ENCODE results near the gene ZNRF1. TPM values are rescaled to one million over a fixed set of nuclear protein-coding genes. Genes with fewer than 3 reads are reported as not detected.

ZNRF1 gene
- total and polyA plus RNA-seq, 10 of the 15 experiments (the other 5 are each of a cell fraction or from before 2014, with no cell fraction given) = 5.8 to 25.9 (median 14.3) TPM

DNA sequence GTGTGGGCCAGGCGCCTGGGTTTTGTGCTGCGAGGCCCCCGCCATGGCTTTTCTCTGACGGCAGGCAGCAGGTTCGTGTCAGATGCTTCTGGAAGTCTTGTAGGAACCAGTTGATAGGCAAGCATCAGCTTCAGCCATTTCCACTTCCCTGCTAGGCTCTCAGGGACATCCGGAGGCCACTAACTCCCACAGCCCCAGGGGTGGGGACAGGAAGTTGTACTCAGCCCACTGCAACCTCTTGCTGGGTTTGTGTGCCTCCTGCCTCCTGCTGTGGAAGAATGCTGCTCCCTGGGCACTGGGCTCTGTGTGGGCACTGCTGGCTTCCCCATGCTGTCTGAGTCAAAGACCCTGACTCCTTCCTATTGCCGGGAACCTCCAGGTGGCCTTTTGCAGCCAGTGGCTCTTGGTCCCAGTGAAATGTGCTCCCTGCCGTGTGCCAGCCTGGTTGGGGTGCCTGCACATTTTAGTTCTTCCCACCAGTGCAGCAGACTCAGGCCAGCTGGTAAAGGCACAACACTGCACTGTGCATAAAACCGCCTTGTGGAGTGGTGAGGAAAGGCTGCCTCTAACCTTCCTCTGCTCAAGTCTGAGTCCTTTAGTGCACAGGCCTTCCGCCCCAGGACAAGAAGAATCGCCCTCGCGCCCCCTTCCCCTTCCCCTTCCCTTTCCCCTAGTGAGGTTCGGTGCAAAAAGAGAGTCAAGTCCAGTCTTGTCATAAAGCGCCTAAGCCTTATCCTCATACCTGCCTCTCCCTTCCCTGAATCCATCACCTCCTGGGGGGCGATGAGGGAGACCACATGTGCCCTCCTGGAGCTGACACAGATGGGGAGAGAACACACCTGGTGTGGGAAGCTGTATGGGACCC is 101.1 kb downstream of the ZNRF1 start:
- 0 out of 2 replicates have a peak overlapping the region, but pooled peaks have one; percentile 39 for H3K27ac ChIP-seq (ENCODE audit: control insufficient read depth, insufficient read depth)
- RAD21 ChIA-PET (ENCODE audit: unreplicated experiment) = interaction anchor here (0.7 kb wide), 1 partner anchor 131 kb away, joined by 4 read pairs; no protein-coding TSS in a partner anchor
- H2AFZ ChIP-seq (ENCODE audit: control insufficient read depth, low read depth, low read length) = peak overlapping the region; percentile 18; the same call in 1 of the 2 replicates
- no peak for FAIRE-seq
- in situ Hi-C loops (cut with MboI) (loop anchor here (10.0 kb wide), 1 partner anchor 55 kb away; no protein-coding TSS in a partner anchor), intact Hi-C loops (cut with micrococcal nuclease; ENCODE audit: unreplicated experiment) (no loop called here)
- no peak overlapping the region for H3K9ac ChIP-seq (ENCODE audit: control insufficient read depth, insufficient read depth, low read length)
- H3K79me2 ChIP-seq (ENCODE audit: control insufficient read depth, insufficient read depth, low read length) = no peaks in the 10 kb centered on the region; the same call in 1 of the 2 replicates
- H4K20me1 ChIP-seq (ENCODE audit: control insufficient read depth, insufficient read depth) = no peaks in the 10 kb centered on the region
- peaks cover 23% of the 10 kb centered on the region for H3K4me1 ChIP-seq (ENCODE audit: control insufficient read depth, insufficient read depth, low read length)
- H3K27me3 ChIP-seq (replicated peaks in 1 of 2; ENCODE audit: control insufficient read depth in 2 of 2, insufficient read depth in 2 of 2, low read length in 1 of 2) = no peaks in the 10 kb centered on the region
- no peak for DNase-seq (ENCODE audit: low read depth, low spot score)
- H3K36me3 ChIP-seq (ENCODE audit: control insufficient read depth in 2 of 2, insufficient read depth in 2 of 2, low read length in 1 of 2) = no peaks in the 10 kb centered on the region
- POLR2A ChIA-PET = interaction anchor here (0.6 kb wide), 1 partner anchor 11 kb away, joined by 5 read pairs; no protein-coding TSS in a partner anchor
- no peaks in the 10 kb centered on the region for H3K9me3 ChIP-seq (replicated peaks; ENCODE audit: control insufficient read depth, insufficient read depth, low read length)
- CTCF ChIA-PET = interaction anchor here (0.9 to 2.1 kb wide), 4 partner anchors 9 to 237 kb away, joined by 3 to 7 read pairs (median 4); no protein-coding TSS in a partner anchor
- no peak overlapping the region for H3K4me2 ChIP-seq (ENCODE audit: control insufficient read depth, insufficient read depth)
- ATAC-seq = peak; percentile 50
- SMC1A ChIA-PET (ENCODE audit: uncharacterized antibody, unreplicated experiment) = interaction anchor here (1.1 to 1.7 kb wide), 4 partner anchors 11 to 237 kb away, joined by 3 to 4 read pairs (median 4); no protein-coding TSS in a partner anchor
- BruUV-seq (replicated peaks) = no TSS peak
- H3K4me3 ChIP-seq = no peak overlapping the region
- WGBS (ENCODE audit: insufficient coverage, insufficient replicate concordance, low lambda C conversion rate, missing lambda C conversion rate) = 72% methylated on average over 15 of the region's 16 CpGs
- TF ChIP-seq POLR2A (IDR thresholded peaks at IDR 0.05; ENCODE audit: low read depth, low read length) (no peak), HDAC2 (IDR thresholded peaks at IDR 0.05) (no peak), BMI1 (IDR thresholded peaks at IDR 0.05; ENCODE audit: borderline replicate concordance) (no peak), SREBF2 (IDR thresholded peaks at IDR 0.05; ENCODE audit: low read length) (no peak), TARDBP (IDR thresholded peaks at IDR 0.05; ENCODE audit: borderline replicate concordance) (no peak), RFX5 (IDR thresholded peaks at IDR 0.05; ENCODE audit: low read depth, low read length) (no peak), SPI1 (IDR thresholded peaks at IDR 0.05; ENCODE audit: borderline replicate concordance, insufficient read depth, low read depth, low read length) (no peak; the same call in 1 of the 2 replicates)
- TF ChIP-seq, protein P1, sequence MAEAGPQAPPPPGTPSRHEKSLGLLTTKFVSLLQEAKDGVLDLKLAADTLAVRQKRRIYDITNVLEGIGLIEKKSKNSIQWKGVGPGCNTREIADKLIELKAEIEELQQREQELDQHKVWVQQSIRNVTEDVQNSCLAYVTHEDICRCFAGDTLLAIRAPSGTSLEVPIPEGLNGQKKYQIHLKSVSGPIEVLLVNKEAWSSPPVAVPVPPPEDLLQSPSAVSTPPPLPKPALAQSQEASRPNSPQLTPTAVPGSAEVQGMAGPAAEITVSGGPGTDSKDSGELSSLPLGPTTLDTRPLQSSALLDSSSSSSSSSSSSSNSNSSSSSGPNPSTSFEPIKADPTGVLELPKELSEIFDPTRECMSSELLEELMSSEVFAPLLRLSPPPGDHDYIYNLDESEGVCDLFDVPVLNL (IDR thresholded peaks at IDR 0.05; ENCODE audit: low read depth, low read length) = no peak

Data from GM12878 (cell line).